Neural progenitor cell (in vitro differentiated cells): ENCODE data around the gene HBQ1. TPM values are rescaled to one million over a fixed set of nuclear protein-coding genes. Genes with fewer than 3 reads are reported as not detected.

Source experiments
- DNase-seq: peaks from one replicate; pipeline ENCODE4 v3.0.0-alpha.2; 2016; ENCODE audit warnings: low spot score
- H2AFZ ChIP-seq: fragments of 200-600 bp; sonication (generic); replicated peaks from 2 replicates; pipeline ENCODE4 v1.6.1; 2016; ENCODE audit warnings: antibody characterized with exemption
- H3F3A ChIP-seq: fragments of 200-600 bp; sonication (generic); 2 replicates; pipeline ENCODE4 v1.6.1; 2016; ENCODE audit warnings: antibody characterized with exemption, low read depth
- H3K27ac ChIP-seq: fragments of 200-600 bp; sonication (generic); 2 replicates; pipeline ENCODE4 v1.5.1; 2016; ENCODE audit warnings: mild to moderate bottlenecking
- H3K27me3 ChIP-seq: fragments of 200-600 bp; sonication (generic); 2 replicates; pipeline ENCODE4 v1.6.1; 2016; ENCODE audit warnings: mild to moderate bottlenecking, moderate library complexity
- H3K36me3 ChIP-seq: fragments of 200-600 bp; sonication (generic); 2 replicates; pipeline ENCODE4 v1.5.1; 2016
- H3K4me1 ChIP-seq: fragments of 200-600 bp; sonication (generic); 2 replicates; pipeline ENCODE4 v1.6.1; 2016; ENCODE audit warnings: mixed run types
- H3K4me2 ChIP-seq: fragments of 200-600 bp; sonication (generic); 2 replicates; pipeline ENCODE4 v1.6.1; 2016
- H3K4me3 ChIP-seq: fragments of 200-600 bp; sonication (generic); 2 replicates; pipeline ENCODE4 v1.5.1; 2016
- H3K79me2 ChIP-seq: fragments of 200-600 bp; sonication (generic); 2 replicates; pipeline ENCODE4 v1.6.1; 2016; ENCODE audit warnings: low read depth
- H3K9ac ChIP-seq: fragments of 200-600 bp; sonication (generic); 2 replicates; pipeline ENCODE4 v1.6.1; 2016
- H3K9me3 ChIP-seq: fragments of 200-600 bp; sonication (generic); 2 replicates; pipeline ENCODE4 v1.5.1; 2016; ENCODE audit warnings: low read depth
- H4K20me1 ChIP-seq: fragments of 200-600 bp; sonication (generic); 2 replicates; pipeline ENCODE4 v1.6.1; 2016; ENCODE audit warnings: low read depth
- H3K27ac Mint-ChIP-seq: 3 replicates; pipeline ENCODE4 v1.8.0; 2021; ENCODE audit warnings: mixed read lengths
- H3K27me3 Mint-ChIP-seq: 2 replicates; pipeline ENCODE4 v1.8.0; 2022; ENCODE audit warnings: low read depth, mild to moderate bottlenecking, inconsistent platforms, moderate library complexity, mixed read lengths; ENCODE audit not compliant: insufficient read depth
- H3K36me3 Mint-ChIP-seq: 3 replicates; pipeline ENCODE4 v1.8.0; 2021; ENCODE audit warnings: mixed read lengths
- H3K4me1 Mint-ChIP-seq: 3 replicates; pipeline ENCODE4 v1.8.0; 2021; ENCODE audit warnings: mixed read lengths
- H3K4me3 Mint-ChIP-seq: 3 replicates; pipeline ENCODE4 v1.8.0; 2021; ENCODE audit warnings: mild to moderate bottlenecking, moderate library complexity, mixed read lengths
- H3K9me3 Mint-ChIP-seq: 3 replicates; pipeline ENCODE4 v1.8.0; 2020; ENCODE audit warnings: mixed read lengths
- EZH2 ChIP-seq: fragments of 200-600 bp; sonication (generic); IDR thresholded peaks from 2 replicates; pipeline ENCODE4 v1.6.1; 2017; ENCODE audit warnings: antibody characterized with exemption, mild to moderate bottlenecking, moderate library complexity
- EZH2phosphoT487 ChIP-seq: fragments of 200-600 bp; sonication (generic); IDR thresholded peaks from 2 replicates; pipeline ENCODE4 v1.6.1; 2017; ENCODE audit warnings: antibody characterized with exemption
- total RNA-seq: library from RNA; depleted of rRNA; stranded (reverse); fragments of >200 nt; gene quantifications from 2 replicates; pipeline ENCODE4 v1.2.3, GENCODE V29; 2015; ENCODE audit warnings: low replicate concordance
- TF ChIP-seq, protein P1 (sequence below): fragments of 200-600 bp; sonication (generic); IDR thresholded peaks from 2 replicates; pipeline ENCODE4 v1.5.1; 2017; ENCODE audit warnings: antibody characterized with exemption, mild to moderate bottlenecking

HBQ1 gene
- 3.8 TPM in 1 of 2 replicates, not detected in the other for total RNA-seq

DNA sequence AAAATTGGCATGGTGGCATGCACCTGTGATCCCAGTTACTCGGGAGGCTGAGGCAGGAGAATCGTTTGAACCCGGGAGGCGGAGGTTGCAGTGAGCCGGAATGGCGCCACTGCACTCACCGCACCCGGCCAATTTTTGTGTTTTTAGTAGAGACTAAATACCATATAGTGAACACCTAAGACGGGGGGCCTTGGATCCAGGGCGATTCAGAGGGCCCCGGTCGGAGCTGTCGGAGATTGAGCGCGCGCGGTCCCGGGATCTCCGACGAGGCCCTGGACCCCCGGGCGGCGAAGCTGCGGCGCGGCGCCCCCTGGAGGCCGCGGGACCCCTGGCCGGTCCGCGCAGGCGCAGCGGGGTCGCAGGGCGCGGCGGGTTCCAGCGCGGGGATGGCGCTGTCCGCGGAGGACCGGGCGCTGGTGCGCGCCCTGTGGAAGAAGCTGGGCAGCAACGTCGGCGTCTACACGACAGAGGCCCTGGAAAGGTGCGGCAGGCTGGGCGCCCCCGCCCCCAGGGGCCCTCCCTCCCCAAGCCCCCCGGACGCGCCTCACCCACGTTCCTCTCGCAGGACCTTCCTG lies at the start of gene HBQ1:
TSS of gene HBQ1 (plus strand) at position 359 of the 575 bp plus-strand sequence. CDS start at position 387, 28 bp downstream.
- DNase-seq = peak; percentile 78
- H3K4me1 ChIP-seq = no peaks in the 10 kb centered on the region
- no peaks in the 10 kb centered on the region for H3K79me2 ChIP-seq
- Mint-ChIP-seq H3K4me3 (peak within 1 kb of the TSS; percentile 75), H3K27me3 (peaks cover 36% of the 10 kb centered on the region), H3K4me1 (peaks cover 7% of the 10 kb centered on the region), H3K9me3 (no peaks in the 10 kb centered on the region), H3K36me3 (no peaks in the 10 kb centered on the region), H3K27ac (no peak within 1 kb of the TSS)
- H3K9me3 ChIP-seq = no peaks in the 10 kb centered on the region
- TF ChIP-seq, protein P1, sequence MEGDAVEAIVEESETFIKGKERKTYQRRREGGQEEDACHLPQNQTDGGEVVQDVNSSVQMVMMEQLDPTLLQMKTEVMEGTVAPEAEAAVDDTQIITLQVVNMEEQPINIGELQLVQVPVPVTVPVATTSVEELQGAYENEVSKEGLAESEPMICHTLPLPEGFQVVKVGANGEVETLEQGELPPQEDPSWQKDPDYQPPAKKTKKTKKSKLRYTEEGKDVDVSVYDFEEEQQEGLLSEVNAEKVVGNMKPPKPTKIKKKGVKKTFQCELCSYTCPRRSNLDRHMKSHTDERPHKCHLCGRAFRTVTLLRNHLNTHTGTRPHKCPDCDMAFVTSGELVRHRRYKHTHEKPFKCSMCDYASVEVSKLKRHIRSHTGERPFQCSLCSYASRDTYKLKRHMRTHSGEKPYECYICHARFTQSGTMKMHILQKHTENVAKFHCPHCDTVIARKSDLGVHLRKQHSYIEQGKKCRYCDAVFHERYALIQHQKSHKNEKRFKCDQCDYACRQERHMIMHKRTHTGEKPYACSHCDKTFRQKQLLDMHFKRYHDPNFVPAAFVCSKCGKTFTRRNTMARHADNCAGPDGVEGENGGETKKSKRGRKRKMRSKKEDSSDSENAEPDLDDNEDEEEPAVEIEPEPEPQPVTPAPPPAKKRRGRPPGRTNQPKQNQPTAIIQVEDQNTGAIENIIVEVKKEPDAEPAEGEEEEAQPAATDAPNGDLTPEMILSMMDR = peak; percentile 66
- TF ChIP-seq EZH2 (no peak), EZH2phosphoT487 (peak; percentile 20)
- H2AFZ ChIP-seq = peak within 1 kb of the TSS; percentile 2
- no peaks in the 10 kb centered on the region for H3K36me3 ChIP-seq
- H3K4me2 ChIP-seq = peak within 1 kb of the TSS; percentile 73
- peak within 1 kb of the TSS; percentile 44 for H3K4me3 ChIP-seq
- H4K20me1 ChIP-seq = peaks cover 55% of the 10 kb centered on the region
- peaks cover 55% of the 10 kb centered on the region for H3F3A ChIP-seq
- H3K9ac ChIP-seq = no peak within 1 kb of the TSS
- peaks cover 60% of the 10 kb centered on the region for H3K27me3 ChIP-seq
- H3K27ac ChIP-seq = no peak within 1 kb of the TSS

DNA sequence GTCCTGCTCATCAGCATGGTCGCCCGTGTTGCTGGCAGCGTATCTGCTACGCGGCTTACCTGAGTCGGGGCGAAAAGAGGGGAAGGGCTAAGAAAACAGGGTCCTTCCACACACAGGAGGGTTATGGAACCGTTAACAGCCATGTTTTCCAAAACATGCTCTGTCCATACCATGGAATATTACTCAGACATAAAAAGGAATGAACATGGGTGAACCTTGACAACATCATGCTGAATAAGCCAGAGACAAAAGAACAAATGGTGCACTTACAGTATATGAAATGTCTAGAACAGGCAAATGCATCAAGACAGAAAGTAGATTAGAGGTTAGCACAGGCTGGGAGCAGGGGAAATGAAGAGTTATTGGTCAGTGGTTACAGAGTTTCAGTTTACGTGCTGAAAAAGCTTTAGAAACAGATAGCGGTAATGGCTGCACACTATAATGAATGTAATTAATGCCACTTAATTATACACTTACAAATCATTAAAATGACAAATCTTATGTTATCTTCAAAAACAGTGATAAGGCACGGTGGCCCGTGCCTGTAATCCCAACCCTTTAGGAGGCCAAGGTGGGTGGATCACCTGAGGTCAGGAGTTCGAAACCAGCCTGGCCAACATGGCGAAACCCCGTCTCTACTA lies 49.6 kb upstream of the HBQ1 start:
- no peak overlapping the region for H3K4me3 ChIP-seq
- H3K79me2 ChIP-seq = peaks cover 17% of the 10 kb centered on the region
- Mint-ChIP-seq H3K9me3 (no peaks in the 10 kb centered on the region), H3K4me1 (no peaks in the 10 kb centered on the region), H3K27me3 (peaks cover 2% of the 10 kb centered on the region), H3K27ac (no peak overlapping the region), H3K4me3 (no peak overlapping the region), H3K36me3 (peaks cover 4% of the 10 kb centered on the region)
- TF ChIP-seq EZH2 (no peak), EZH2phosphoT487 (no peak)
- TF ChIP-seq, protein P1 = no peak
- no peaks in the 10 kb centered on the region for H3K4me1 ChIP-seq
- H4K20me1 ChIP-seq = peaks cover 5% of the 10 kb centered on the region
- H3K4me2 ChIP-seq = no peak overlapping the region
- H3K9me3 ChIP-seq = no peaks in the 10 kb centered on the region
- H2AFZ ChIP-seq = no peak overlapping the region
- H3K9ac ChIP-seq = no peak overlapping the region
- H3K27ac ChIP-seq = no peak overlapping the region
- H3K36me3 ChIP-seq = no peaks in the 10 kb centered on the region
- H3K27me3 ChIP-seq = no peaks in the 10 kb centered on the region
- no peak for DNase-seq
- H3F3A ChIP-seq = no peaks in the 10 kb centered on the region

DNA sequence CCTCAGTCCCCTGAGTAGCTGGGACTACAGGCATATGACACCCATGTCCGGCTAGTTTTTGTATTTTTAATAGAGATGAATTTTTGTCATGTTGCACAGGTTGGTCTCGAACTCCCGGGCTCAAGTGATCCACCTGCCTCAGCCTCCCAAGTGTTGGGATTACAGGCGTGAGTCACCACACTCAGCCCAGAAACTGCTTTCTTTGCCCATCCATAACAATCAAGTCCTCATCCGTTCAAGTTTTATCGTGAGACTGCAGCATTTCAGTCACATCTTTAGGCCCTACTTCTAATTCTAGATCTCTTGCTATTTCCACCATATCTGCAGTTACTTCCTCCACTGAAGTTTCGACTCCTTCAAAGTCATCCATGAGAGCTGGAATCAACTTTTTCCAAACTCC lies 48.1 kb upstream of the HBQ1 start:
- Mint-ChIP-seq H3K27me3 (peaks cover 2% of the 10 kb centered on the region), H3K9me3 (no peaks in the 10 kb centered on the region), H3K4me3 (no peak overlapping the region), H3K4me1 (no peaks in the 10 kb centered on the region), H3K27ac (no peak overlapping the region), H3K36me3 (peaks cover 7% of the 10 kb centered on the region)
- H3K27me3 ChIP-seq = no peaks in the 10 kb centered on the region
- H2AFZ ChIP-seq = no peak overlapping the region
- H3K36me3 ChIP-seq = no peaks in the 10 kb centered on the region
- no peak overlapping the region for H3K9ac ChIP-seq
- no peaks in the 10 kb centered on the region for H3K4me1 ChIP-seq
- H3K79me2 ChIP-seq = peaks cover 28% of the 10 kb centered on the region
- no peak for DNase-seq
- no peak overlapping the region for H3K27ac ChIP-seq
- H3K9me3 ChIP-seq = no peaks in the 10 kb centered on the region
- TF ChIP-seq, protein P1 = no peak
- TF ChIP-seq EZH2 = no peak
- no peak for TF ChIP-seq EZH2phosphoT487
- peaks cover 4% of the 10 kb centered on the region for H4K20me1 ChIP-seq
- H3K4me2 ChIP-seq = no peak overlapping the region
- no peak overlapping the region for H3K4me3 ChIP-seq
- no peaks in the 10 kb centered on the region for H3F3A ChIP-seq
